Nephron progenitor cell (in vitro differentiated cells): ENCODE results near the gene CDK19.
"Not testable (repeated sequence)": the region's sequence is repeated elsewhere in the genome, so short reads cannot be mapped to it uniquely, and the experiment has no call there.

Source experiments
- DNase-seq: peaks from one replicate; pipeline ENCODE4 v3.0.0; 2021
- H3K27ac Mint-ChIP-seq: 2 replicates; pipeline ENCODE4 v1.8.0; 2021; ENCODE audit warnings: mild to moderate bottlenecking, moderate library complexity, mixed read lengths
- H3K27me3 Mint-ChIP-seq: 2 replicates; pipeline ENCODE4 v1.8.0; 2021; ENCODE audit warnings: mild to moderate bottlenecking, low read depth, mixed read lengths; ENCODE audit not compliant: poor library complexity
- H3K36me3 Mint-ChIP-seq: 2 replicates; pipeline ENCODE4 v1.8.0; 2021; ENCODE audit warnings: low read depth, mixed read lengths
- H3K4me1 Mint-ChIP-seq: 2 replicates; pipeline ENCODE4 v1.8.0; 2021; ENCODE audit warnings: mixed read lengths
- H3K4me3 Mint-ChIP-seq: 2 replicates; pipeline ENCODE4 v1.8.0; 2021; ENCODE audit warnings: mild to moderate bottlenecking, moderate library complexity, mixed read lengths
- H3K9me3 Mint-ChIP-seq: 2 replicates; pipeline ENCODE4 v1.8.0; 2021; ENCODE audit warnings: mild to moderate bottlenecking, moderate library complexity, mixed read lengths
- TF ChIP-seq, protein P1 (sequence below): fragments of 200-600 bp; sonication (generic); IDR thresholded peaks from 2 replicates; pipeline ENCODE4 v1.5.0; 2021; ENCODE audit warnings: antibody characterized with exemption

Gene CDK19

DNA sequence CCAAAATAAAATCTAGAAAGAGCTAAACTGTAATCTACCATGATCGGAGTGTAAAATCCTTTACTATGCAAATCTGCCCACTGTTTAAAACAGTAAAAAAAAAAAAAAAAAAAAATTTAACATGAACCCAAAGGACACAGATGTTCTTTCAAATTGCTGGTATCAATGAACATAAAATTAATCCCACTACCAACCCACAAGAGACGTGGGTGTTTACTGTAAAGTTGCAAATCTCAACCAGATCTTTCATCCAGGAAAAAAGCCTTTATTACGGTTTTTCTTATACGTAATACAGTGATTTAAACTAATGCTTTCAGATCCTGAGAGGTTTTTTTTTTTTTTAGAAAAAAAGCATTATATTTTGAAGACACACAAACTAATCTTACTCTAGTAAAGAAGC is 2.5 kb downstream of the CDK19 start:
- TF ChIP-seq, protein P1, sequence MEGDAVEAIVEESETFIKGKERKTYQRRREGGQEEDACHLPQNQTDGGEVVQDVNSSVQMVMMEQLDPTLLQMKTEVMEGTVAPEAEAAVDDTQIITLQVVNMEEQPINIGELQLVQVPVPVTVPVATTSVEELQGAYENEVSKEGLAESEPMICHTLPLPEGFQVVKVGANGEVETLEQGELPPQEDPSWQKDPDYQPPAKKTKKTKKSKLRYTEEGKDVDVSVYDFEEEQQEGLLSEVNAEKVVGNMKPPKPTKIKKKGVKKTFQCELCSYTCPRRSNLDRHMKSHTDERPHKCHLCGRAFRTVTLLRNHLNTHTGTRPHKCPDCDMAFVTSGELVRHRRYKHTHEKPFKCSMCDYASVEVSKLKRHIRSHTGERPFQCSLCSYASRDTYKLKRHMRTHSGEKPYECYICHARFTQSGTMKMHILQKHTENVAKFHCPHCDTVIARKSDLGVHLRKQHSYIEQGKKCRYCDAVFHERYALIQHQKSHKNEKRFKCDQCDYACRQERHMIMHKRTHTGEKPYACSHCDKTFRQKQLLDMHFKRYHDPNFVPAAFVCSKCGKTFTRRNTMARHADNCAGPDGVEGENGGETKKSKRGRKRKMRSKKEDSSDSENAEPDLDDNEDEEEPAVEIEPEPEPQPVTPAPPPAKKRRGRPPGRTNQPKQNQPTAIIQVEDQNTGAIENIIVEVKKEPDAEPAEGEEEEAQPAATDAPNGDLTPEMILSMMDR: no peak
- Mint-ChIP-seq H3K36me3 (peaks cover 23% of the 10 kb centered on the region), H3K4me1 (peaks cover 25% of the 10 kb centered on the region), H3K4me3 (peak overlapping the region; percentile 99), H3K9me3 (peaks cover 18% of the 10 kb centered on the region), H3K27me3 (no peaks in the 10 kb centered on the region), H3K27ac (no peak overlapping the region)
- DNase-seq: no peak

DNA sequence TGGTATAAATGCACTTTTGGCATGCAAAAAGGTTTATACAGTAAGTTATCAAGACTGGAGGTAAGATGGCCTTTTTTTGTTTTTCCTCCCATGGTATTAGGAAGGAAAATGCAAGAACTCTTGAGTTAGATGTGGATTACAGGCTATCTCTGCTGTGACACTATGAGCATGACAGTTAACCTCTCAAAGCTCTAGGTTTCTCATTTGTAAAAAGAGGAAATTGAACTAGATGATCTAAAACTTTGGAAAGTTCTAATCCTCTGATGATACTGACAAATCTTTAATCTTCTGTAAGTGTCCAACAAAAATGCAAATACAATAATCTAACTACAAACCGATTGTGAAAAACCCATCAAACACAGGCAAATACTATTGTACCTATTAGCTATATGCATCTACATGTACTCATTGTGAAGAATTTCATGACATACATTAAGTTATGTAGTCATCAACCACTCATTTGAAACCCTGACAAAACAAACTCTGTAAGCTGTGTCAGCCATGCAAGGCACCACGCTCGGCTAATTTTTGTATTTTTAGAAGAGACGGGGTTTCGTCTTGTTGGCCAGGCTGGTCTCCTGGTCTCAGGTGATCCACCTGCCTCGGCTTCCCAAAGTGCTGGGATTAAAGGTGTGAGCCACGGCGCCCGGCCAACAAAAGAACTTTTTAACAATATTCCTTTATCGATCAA is 4.2 kb downstream of the CDK19 start:
- H3K4me3 Mint-ChIP-seq: no peak overlapping the region

DNA sequence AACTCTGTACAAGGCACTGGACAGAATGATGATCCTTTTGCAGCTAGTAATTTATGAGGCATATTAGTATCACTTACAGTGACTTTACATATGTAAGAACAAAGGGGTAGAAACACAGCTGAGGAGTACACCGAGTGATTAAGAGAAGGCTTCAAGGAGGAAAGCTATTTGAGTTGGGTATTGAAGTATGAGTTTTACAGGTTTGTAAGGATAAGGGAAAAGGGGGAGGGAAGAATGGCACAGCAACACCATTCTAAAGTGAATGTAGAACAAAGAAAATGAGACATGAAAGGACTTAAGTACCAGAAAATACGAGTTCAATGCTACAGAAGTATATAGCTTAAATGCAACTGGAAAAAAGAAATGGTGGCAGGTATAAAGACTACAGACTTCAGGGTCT is 5.5 kb downstream of the CDK19 start:
- Mint-ChIP-seq H3K4me1 (peaks cover 14% of the 10 kb centered on the region), H3K27ac (no peak overlapping the region)

More for the DNA sequence above, 4.2 kb downstream of the CDK19 start:
- H3K4me1 Mint-ChIP-seq: peaks cover 15% of the 10 kb centered on the region
- TF ChIP-seq, protein P1: no peak
- no peak overlapping the region for H3K27ac Mint-ChIP-seq
- no peak for DNase-seq
- no peaks in the 10 kb centered on the region for H3K27me3 Mint-ChIP-seq
- peaks cover 22% of the 10 kb centered on the region for H3K9me3 Mint-ChIP-seq
- peaks cover 27% of the 10 kb centered on the region for H3K36me3 Mint-ChIP-seq

DNA sequence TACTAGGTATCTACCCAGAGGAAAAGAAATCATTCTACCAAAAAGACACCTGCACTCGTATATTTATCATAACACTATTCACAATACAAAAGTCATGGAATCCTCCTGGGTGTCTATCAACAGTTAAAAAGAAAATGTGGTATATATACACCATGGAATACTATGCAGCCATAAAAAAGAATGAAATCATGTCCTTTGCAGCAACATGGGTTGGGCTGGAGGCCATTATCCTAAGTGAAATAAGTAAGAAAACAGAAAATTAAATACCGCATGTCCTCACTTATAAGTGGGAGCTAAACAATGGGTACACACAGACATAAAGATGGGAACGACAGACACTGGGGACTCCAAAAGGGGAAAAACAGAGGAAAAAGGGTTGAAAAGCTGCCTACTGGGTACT is 13.1 kb downstream of the CDK19 start:
- H3K4me1 Mint-ChIP-seq, H3K4me3 Mint-ChIP-seq, H3K27me3 Mint-ChIP-seq, H3K27ac Mint-ChIP-seq, DNase-seq: not testable (repeated sequence)
- Mint-ChIP-seq H3K9me3 (peaks cover 61% of the 10 kb centered on the region), H3K36me3 (peaks cover 65% of the 10 kb centered on the region)

More for the DNA sequence above, 5.5 kb downstream of the CDK19 start:
- no peaks in the 10 kb centered on the region for H3K27me3 Mint-ChIP-seq
- peaks cover 29% of the 10 kb centered on the region for H3K9me3 Mint-ChIP-seq
- TF ChIP-seq, protein P1: no peak
- H3K36me3 Mint-ChIP-seq: peaks cover 36% of the 10 kb centered on the region
- no peak for DNase-seq
- no peak overlapping the region for H3K4me3 Mint-ChIP-seq

DNA sequence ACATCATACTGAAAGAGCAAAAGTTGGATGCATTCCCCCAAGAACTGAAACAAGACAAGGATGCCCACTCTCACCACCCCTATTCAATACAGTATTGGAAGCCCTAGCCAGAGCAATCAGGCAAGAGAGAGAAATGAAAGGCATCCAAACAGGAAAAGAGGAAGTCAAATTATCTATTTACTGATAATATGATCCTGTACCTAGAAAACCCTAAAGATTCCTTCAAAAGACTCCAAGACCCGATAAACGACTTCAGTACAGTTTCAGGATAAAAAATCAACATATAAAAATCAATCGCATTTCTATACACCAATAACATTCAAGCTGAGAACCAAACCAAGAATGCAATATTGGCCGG is 14.5 kb downstream of the CDK19 start:
- no peak for DNase-seq
- Mint-ChIP-seq H3K9me3 (peaks cover 69% of the 10 kb centered on the region), H3K4me1 (no peaks in the 10 kb centered on the region), H3K4me3 (no peak overlapping the region), H3K27me3 (peaks cover 10% of the 10 kb centered on the region), H3K27ac (no peak overlapping the region), H3K36me3 (peaks cover 63% of the 10 kb centered on the region)
- TF ChIP-seq, protein P1: no peak

DNA sequence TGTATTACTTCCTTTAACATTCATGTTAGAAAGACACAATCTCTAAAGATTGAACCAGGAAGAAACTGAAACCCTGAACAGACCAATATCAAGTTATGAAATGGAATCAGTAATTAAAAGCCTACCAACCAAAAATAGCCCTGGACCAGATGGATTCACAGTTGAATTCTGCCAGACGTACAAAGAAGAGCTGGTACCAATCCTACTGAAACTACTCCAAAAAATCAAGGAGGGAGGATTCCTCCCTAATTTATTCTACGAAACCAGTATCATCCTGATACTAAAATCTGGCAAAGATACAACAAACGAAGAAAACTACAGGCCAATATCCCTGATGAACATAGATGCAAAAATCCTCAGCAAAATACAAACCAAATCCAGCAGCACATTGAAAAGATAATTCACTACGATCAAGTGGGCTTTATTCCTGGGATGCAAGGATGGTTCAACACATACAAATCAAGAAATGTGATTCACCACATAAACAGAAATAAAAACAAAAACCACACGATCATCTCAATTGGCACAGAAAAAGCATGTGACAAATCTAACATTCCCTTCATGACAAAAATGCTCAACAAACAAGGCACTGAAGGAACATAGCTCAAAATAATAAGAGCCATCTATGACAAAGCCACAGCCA is 15.0 kb downstream of the CDK19 start:
- peaks cover 10% of the 10 kb centered on the region for H3K27me3 Mint-ChIP-seq
- no peaks in the 10 kb centered on the region for H3K4me1 Mint-ChIP-seq
- no peak overlapping the region for H3K27ac Mint-ChIP-seq
- no peak for DNase-seq
- TF ChIP-seq, protein P1: no peak
- H3K9me3 Mint-ChIP-seq: peaks cover 73% of the 10 kb centered on the region
- H3K4me3 Mint-ChIP-seq: no peak overlapping the region
- peaks cover 65% of the 10 kb centered on the region for H3K36me3 Mint-ChIP-seq
